OCI-M2 (cell line): ENCODE measurements around the gene BPIFA1.

Experiments used
- DNase-seq: peaks from one replicate; lab custom pipeline; 2025; ENCODE audit not compliant: unreplicated experiment; lab: John Stamatoyannopoulos, UW

BPIFA1 gene

GRCh38 chr20:33277471-33278441, 42.0 kb downstream of the BPIFA1 start:
- DNase-seq: no peak

DNA sequence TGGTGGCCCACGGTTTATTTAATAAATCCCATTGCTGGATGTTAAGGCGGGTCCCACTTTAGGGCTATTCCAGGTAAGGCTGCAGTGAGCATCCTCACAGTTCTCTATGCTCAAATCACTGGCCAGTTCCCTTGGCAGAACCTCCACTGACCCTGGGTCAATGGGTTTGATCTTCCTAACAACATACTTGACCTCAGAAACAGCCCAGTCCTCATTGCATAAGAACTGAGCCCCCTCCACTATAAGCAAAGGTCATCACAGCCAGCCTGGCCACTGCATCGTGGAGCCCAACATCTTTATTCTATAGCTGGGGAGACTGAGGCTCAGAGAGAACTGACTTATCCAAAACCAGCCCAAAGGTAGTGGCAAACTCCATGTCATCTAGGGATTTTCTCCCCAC, 42.9 kb downstream of the BPIFA1 start:
- no peak for DNase-seq

- no peak for DNase-seq
Measured at GRCh38 chr20:33279261-33279910, 43.6 kb downstream of the BPIFA1 start.

GRCh38 chr20:33280000-33280680, 44.3 kb downstream of the BPIFA1 start:
- DNase-seq: no peak

DNA sequence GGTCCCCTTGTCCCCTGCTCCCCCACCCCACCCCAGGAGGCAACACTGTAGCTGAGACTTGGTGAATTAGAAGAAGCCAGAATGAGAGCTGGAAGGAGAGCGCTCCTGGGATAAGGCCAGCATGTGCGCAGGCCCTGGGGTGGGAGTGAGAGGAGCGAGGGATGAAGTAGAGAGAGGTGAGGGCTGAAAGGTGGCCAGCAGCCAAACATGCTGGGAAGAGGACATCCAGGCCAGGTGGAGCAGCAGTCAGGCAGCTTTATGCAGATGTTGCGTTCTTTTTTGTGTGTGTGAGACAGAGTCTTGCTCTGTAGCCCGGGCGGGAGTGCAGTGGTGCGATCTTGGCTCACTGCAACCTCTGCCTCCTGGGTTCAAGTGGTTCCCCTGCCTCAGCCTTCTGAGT, 45.0 kb downstream of the BPIFA1 start:
- no peak for DNase-seq

- no peak for DNase-seq
Measured at GRCh38 chr20:33281550-33282146, 45.9 kb downstream of the BPIFA1 start.

DNA sequence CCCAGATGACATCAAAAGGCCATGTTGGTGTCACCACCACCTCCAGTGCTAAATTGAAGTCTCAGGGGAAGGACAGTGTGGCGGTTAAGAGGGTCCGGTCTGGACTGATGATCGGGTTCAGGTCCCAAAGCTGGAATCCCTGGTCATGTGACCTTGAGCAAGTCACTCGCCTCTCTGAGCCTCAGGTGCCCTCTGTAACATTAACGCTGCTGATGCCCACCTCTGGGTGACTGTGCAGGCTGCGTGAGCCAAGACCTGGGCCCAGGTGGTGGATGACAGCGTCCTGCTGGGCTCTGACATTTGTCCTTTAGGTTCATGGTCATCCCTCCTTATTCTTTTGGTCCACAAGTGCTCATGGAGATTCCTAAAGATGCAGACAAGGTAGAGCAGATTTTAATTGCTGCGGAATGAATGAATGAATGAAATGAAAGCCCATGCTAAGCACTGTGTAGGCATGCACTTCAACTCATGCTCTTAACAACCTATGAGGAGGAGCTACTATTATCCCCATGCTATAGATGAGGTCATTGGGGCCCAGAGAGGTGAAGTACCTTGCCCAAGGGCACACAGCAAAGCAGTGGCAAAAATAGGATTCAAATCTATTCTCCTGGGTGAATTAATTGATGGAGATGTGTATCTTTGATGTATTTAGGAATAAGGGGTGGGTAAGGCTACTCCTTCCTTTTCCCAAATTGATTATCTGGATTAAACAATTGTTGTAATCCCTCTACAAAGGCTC, 46.6 kb downstream of the BPIFA1 start:
- DNase-seq: no peak

DNA sequence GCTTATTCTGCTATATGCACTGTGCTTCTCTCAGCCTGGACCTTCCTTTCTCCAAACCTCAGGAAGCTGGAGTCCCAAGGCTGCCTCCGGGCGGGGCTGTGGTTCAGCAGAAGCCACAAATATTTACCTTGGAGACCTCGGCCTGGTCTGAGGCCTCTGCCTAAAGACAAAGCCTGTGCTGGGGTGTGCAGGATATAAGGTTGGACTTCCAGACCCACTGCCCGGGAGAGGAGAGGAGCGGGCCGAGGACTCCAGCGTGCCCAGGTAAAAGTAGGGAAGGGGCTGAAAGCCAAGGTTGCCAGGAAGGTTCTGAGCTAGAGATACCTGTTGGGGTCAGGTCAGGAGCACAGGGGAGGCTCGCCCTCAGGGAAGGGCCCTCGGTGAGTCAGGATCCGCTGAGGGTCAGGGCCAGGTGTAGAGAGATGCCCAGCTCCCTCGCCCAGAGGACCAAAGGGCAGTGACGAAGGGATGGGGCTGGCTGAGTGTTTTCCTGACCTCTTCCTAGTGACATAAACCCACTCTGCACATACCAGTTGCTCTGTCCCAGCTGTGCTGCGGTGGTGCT, 47.3 kb downstream of the BPIFA1 start, which contains the start of gene BPIFB1:
TSS of gene BPIFB1 (plus strand) at position 224 of the 565 bp plus-strand sequence. CDS start 2,860 bp downstream, outside the sequence.
- DNase-seq: no peak

- no peak for DNase-seq
Measured at GRCh38 chr20:33284284-33284683, 48.5 kb downstream of the BPIFA1 start.

DNA sequence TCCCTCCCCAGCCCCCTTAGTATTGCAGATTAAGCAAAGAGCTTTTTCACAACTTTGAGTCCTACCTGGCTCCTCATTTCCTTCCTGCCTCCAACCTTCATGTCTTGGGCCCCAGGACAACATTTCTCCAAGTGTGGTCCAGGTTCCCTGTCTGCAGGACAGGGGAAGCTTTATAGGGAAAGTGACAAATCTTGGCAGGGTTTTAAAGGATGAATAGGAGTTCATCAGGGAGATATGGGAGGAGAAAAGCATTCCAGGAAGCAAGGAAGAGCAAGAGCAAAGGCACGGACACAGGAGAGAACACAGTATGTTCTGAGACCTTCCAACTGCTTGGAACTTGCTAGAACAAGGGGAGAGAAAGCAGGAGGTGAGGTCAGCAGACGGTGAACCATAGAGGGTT, 49.1 kb downstream of the BPIFA1 start:
- DNase-seq: no peak

- DNase-seq: no peak
Measured at GRCh38 chr20:33285861-33286495, 50.2 kb downstream of the BPIFA1 start.

GRCh38 chr20:33287884-33288283, 52.1 kb downstream of the BPIFA1 start:
- no peak for DNase-seq

GRCh38 chr20:33290852-33291251, 55.1 kb downstream of the BPIFA1 start:
- no peak for DNase-seq

DNA sequence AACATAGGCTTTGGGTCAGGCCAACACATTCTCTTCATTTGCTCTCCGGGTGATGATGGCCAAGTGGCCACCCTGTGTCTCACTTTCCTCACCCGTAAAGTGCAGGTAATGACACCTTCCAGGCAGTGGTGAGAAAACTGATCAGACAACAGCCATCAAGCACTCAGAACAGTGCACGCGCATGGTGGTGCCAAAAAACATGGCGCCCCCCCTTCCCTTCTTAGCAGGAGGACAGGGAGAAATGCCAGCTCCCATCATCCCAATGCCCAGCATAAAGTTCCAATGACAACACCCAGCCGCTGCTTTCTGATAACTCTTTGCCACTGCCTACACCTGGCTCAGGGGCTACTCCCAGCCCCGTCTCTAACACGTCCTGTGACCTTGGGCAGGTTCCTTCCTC, 55.6 kb downstream of the BPIFA1 start:
- no peak for DNase-seq

DNA sequence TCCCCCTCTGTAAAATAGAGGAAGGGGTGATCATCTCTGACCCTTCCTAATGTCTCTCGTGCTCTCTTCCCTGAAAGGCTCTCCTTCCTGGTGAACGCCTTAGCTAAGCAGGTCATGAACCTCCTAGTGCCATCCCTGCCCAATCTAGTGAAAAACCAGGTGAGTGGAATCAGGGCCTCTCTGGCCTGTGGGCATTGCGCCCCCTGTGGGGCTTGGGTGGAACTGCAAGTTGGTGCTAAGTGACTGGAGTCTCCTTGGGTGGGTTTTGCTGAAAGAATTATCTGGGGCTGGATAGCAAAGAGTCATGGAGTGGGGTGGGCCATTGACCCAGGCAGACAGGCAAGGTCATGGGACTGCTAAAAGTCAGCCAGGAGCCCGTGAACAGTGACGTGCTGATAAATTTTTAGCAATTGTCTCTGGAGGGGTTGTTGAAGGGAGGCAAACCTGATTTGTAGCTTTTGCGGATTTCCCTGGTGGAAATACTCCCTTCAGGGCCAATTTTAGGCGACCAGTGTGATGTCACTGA, 56.1 kb downstream of the BPIFA1 start:
- DNase-seq: no peak
